Measurements from ENCODE around the gene FGF7. TPM values are rescaled to one million over a fixed set of nuclear protein-coding genes. Genes with fewer than 3 reads are reported as not detected.

FGF7 gene, protein sequence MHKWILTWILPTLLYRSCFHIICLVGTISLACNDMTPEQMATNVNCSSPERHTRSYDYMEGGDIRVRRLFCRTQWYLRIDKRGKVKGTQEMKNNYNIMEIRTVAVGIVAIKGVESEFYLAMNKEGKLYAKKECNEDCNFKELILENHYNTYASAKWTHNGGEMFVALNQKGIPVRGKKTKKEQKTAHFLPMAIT
- 488 and 527 TPM in 2 replicates for total RNA-seq
- 61.5 and 165 TPM in 2 replicates for polyA plus RNA-seq
- polyA plus RNA-seq (2012), result 45.8 and 112 TPM in 2 replicates
- polyA minus RNA-seq (ENCODE audit: low replicate concordance), result 9.9 and 15.0 TPM in 2 replicates

- peak within 1 kb of the TSS; percentile 46 for H3K4me2 ChIP-seq (ENCODE audit: extremely low read depth, insufficient read depth, low read length)
- peak within 1 kb of the TSS; percentile 71 for H3K27ac ChIP-seq (ENCODE audit: insufficient read depth, low read length)
- H3K9ac ChIP-seq (ENCODE audit: insufficient read depth, low read length), result peak within 1 kb of the TSS; percentile 32
- DNase-seq (ENCODE audit: low read depth in 2 of 2), result peak; percentile 68 to 93
- peak within 1 kb of the TSS; percentile 65 to 93 (median 72) for H3K4me3 ChIP-seq (replicated peaks in 1 of 4; ENCODE audit: control extremely low read depth in 1 of 4, insufficient read depth in 1 of 4, low read depth in 3 of 4, low read length in 4 of 4)
- no peak within 1 kb of the TSS for H2AFZ ChIP-seq (ENCODE audit: low read length)
- H3K36me3 ChIP-seq (ENCODE audit: control insufficient read depth, insufficient read depth, low read length), result no peaks in the 10 kb centered on the region
- H3K9me3 ChIP-seq (ENCODE audit: control insufficient read depth, insufficient read depth, low read depth, low read length), result no peaks in the 10 kb centered on the region
- H3K27me3 ChIP-seq (ENCODE audit: control insufficient read depth, insufficient read depth, low read length), result no peaks in the 10 kb centered on the region
- TF ChIP-seq EZH2 (IDR thresholded peaks at IDR 0.05; ENCODE audit: low read length, missing control alignments) (no peak), CTCF (conservative IDR thresholded peaks at IDR 0.05 in 1 of 2, IDR thresholded peaks at IDR 0.05 in 1 of 2; ENCODE audit: low read depth in 1 of 2, low read length in 2 of 2) (peak in 1 of 2 donors; percentile 43)
- H4K20me1 ChIP-seq (ENCODE audit: control insufficient read depth, extremely low read depth, insufficient read depth, low read length), result no peaks in the 10 kb centered on the region
- peaks cover 41% of the 10 kb centered on the region for H3K79me2 ChIP-seq (ENCODE audit: control insufficient read depth, insufficient read depth, low read length)
- no peaks in the 10 kb centered on the region for H3K4me1 ChIP-seq (ENCODE audit: control insufficient read depth, extremely low read depth, insufficient read depth, low read length)
Observed at GRCh38 chr15:49423021-49423420, at the start of gene FGF7. FGF7 (plus strand) TSS chr15:49423242; CDS start chr15:49424298, 1,056 bp downstream.

DNA sequence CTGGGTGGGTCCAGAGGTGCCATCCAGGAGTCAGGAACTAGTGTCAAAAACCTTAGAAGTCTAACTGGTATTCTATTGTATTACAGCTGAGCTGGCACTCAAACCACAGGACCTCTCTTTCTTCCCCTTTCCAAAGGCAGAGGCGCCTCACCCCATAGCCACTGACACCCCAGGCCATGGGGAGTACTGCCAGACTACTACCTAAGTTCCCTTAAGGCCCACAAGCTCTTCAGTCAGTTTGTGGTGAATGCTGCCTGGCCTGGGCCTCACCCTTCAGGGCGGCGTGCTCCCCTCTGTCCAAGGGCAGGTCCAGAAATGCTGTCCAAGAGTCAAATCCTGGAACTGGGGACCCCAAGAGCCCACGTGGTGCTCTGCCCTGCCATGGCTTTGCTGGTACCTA, 43.0 kb upstream of the FGF7 start:
- Histone ChIP-seq H3K9ac (ENCODE audit: insufficient read depth, low read length) (no peak overlapping the region), H3K27me3 (ENCODE audit: control insufficient read depth, insufficient read depth, low read length) (no peaks in the 10 kb centered on the region), H3K27ac (ENCODE audit: insufficient read depth, low read length) (no peak overlapping the region), H3K9me3 (ENCODE audit: control insufficient read depth, insufficient read depth, low read depth, low read length) (no peaks in the 10 kb centered on the region), H3K4me3 (replicated peaks in 1 of 4; ENCODE audit: control extremely low read depth in 1 of 4, insufficient read depth in 1 of 4, low read depth in 3 of 4, low read length in 4 of 4) (no peak overlapping the region), H2AFZ (ENCODE audit: low read length) (no peak overlapping the region), H3K4me2 (ENCODE audit: extremely low read depth, insufficient read depth, low read length) (no peak overlapping the region), H3K4me1 (ENCODE audit: control insufficient read depth, extremely low read depth, insufficient read depth, low read length) (peaks cover 6% of the 10 kb centered on the region), H3K79me2 (ENCODE audit: control insufficient read depth, insufficient read depth, low read length) (no peaks in the 10 kb centered on the region), H4K20me1 (ENCODE audit: control insufficient read depth, extremely low read depth, insufficient read depth, low read length) (no peaks in the 10 kb centered on the region), H3K36me3 (ENCODE audit: control insufficient read depth, insufficient read depth, low read length) (no peaks in the 10 kb centered on the region)
- TF ChIP-seq EZH2 (IDR thresholded peaks at IDR 0.05; ENCODE audit: low read length, missing control alignments) (no peak), CTCF (conservative IDR thresholded peaks at IDR 0.05 in 1 of 2, IDR thresholded peaks at IDR 0.05 in 1 of 2; ENCODE audit: low read depth in 1 of 2, low read length in 2 of 2) (no peak)
- DNase-seq (ENCODE audit: low read depth in 2 of 2), result no peak

DNA sequence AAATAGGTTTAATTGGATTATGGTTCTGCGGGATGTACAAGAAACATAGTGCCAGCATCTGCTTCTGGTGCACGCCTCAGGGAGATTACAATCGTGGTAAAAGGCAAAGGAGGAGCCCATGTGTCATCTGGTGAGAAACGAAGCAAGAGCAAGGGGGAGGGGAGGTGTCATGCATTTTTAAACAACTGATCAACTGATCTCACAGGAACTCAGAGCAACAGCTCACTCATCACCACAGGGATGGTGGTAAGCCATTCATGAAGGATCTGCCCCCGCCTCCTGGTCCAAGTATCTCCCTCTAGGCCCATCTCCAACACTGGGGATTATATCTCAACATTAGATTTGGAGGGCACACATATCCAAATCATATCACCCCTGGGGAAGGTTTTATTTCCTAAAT, 42.1 kb upstream of the FGF7 start:
- H2AFZ ChIP-seq (ENCODE audit: low read length), result no peak overlapping the region
- no peaks in the 10 kb centered on the region for H3K36me3 ChIP-seq (ENCODE audit: control insufficient read depth, insufficient read depth, low read length)
- H3K79me2 ChIP-seq (ENCODE audit: control insufficient read depth, insufficient read depth, low read length), result no peaks in the 10 kb centered on the region
- H3K4me1 ChIP-seq (ENCODE audit: control insufficient read depth, extremely low read depth, insufficient read depth, low read length), result peaks cover 6% of the 10 kb centered on the region
- H3K4me3 ChIP-seq (replicated peaks in 1 of 4; ENCODE audit: control extremely low read depth in 1 of 4, insufficient read depth in 1 of 4, low read depth in 3 of 4, low read length in 4 of 4), result no peak overlapping the region
- no peaks in the 10 kb centered on the region for H4K20me1 ChIP-seq (ENCODE audit: control insufficient read depth, extremely low read depth, insufficient read depth, low read length)
- no peaks in the 10 kb centered on the region for H3K27me3 ChIP-seq (ENCODE audit: control insufficient read depth, insufficient read depth, low read length)
- TF ChIP-seq EZH2 (IDR thresholded peaks at IDR 0.05; ENCODE audit: low read length, missing control alignments), result no peak
- no peak for TF ChIP-seq CTCF (conservative IDR thresholded peaks at IDR 0.05 in 1 of 2, IDR thresholded peaks at IDR 0.05 in 1 of 2; ENCODE audit: low read depth in 1 of 2, low read length in 2 of 2)
- no peak overlapping the region for H3K9ac ChIP-seq (ENCODE audit: insufficient read depth, low read length)
- H3K27ac ChIP-seq (ENCODE audit: insufficient read depth, low read length), result no peak overlapping the region
- DNase-seq (ENCODE audit: low read depth in 2 of 2), result no peak
- no peaks in the 10 kb centered on the region for H3K9me3 ChIP-seq (ENCODE audit: control insufficient read depth, insufficient read depth, low read depth, low read length)
- H3K4me2 ChIP-seq (ENCODE audit: extremely low read depth, insufficient read depth, low read length), result no peak overlapping the region

Measured in fibroblast of lung (primary cell).